ENCODE data around the gene EFL1. TPM values are rescaled to one million over a fixed set of nuclear protein-coding genes. Genes with fewer than 3 reads are reported as not detected.

The EFL1 gene
- total RNA-seq, 1 donor from 2014 or later, result 26.6 TPM

GRCh38 chr15:82114660-82115059 is 147.9 kb downstream of the EFL1 start:
- no peak for DNase-seq (ENCODE audit: low spot score)
- H3K4me1 Mint-ChIP-seq (ENCODE audit: low read depth), result no peaks in the 10 kb centered on the region
- intact Hi-C loops (cut with micrococcal nuclease), result no loop called here
- no peaks in the 10 kb centered on the region for H3K27me3 Mint-ChIP-seq (ENCODE audit: low read depth)
- no peaks in the 10 kb centered on the region for H3K36me3 Mint-ChIP-seq (ENCODE audit: low read depth)
- H3K27ac Mint-ChIP-seq, result no peak overlapping the region
- no peaks in the 10 kb centered on the region for H3K9me3 Mint-ChIP-seq
- no peak overlapping the region for H3K4me3 Mint-ChIP-seq (ENCODE audit: low read depth)

DNA sequence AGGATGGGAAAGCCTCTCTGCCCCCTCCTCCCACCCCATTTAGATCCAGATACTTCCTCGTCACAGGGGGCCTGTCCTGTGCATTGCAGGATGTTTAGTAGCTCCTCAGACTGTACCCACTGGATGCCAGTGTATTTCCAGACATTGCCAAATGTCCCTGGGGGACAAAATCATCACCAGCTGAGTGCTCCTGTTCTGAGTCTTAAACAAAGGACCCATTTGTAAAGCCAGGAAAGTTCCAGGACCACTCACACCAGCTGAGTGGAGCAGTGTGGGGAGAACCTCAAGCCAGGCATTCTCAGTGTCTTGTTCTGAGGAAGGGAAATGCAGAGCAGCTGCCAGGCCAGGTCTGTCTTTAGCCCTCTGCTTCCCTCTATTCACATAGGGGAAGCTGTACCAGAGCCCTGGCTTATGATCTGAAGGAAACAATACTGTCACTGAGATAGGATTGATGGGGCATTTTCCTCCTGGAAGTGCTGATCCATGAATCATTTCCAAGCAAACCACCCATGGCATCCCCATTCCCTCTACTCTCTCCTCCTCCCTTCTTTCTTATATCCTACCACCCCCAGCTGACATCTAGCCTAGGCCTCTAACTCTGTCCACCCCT is 149.3 kb downstream of the EFL1 start:
- no peaks in the 10 kb centered on the region for H3K27me3 Mint-ChIP-seq (ENCODE audit: low read depth)
- H3K4me3 Mint-ChIP-seq (ENCODE audit: low read depth), result no peak overlapping the region

GRCh38 chr15:82111918-82112317 is 150.6 kb downstream of the EFL1 start:
- no peaks in the 10 kb centered on the region for H3K4me1 Mint-ChIP-seq (ENCODE audit: low read depth)
- DNase-seq (ENCODE audit: low spot score), result no peak
- no peaks in the 10 kb centered on the region for H3K27me3 Mint-ChIP-seq (ENCODE audit: low read depth)
- no peak overlapping the region for H3K27ac Mint-ChIP-seq
- no peaks in the 10 kb centered on the region for H3K9me3 Mint-ChIP-seq
- H3K36me3 Mint-ChIP-seq (ENCODE audit: low read depth), result no peaks in the 10 kb centered on the region
- intact Hi-C loops (cut with micrococcal nuclease), result no loop called here
- H3K4me3 Mint-ChIP-seq (ENCODE audit: low read depth), result no peak overlapping the region

More for the DNA sequence above, 149.3 kb downstream of the EFL1 start:
- H3K9me3 Mint-ChIP-seq, result no peaks in the 10 kb centered on the region
- H3K4me1 Mint-ChIP-seq (ENCODE audit: low read depth), result no peaks in the 10 kb centered on the region
- intact Hi-C loops (cut with micrococcal nuclease), result no loop called here
- no peak overlapping the region for H3K27ac Mint-ChIP-seq
- DNase-seq (ENCODE audit: low spot score), result no peak
- no peaks in the 10 kb centered on the region for H3K36me3 Mint-ChIP-seq (ENCODE audit: low read depth)

- Mint-ChIP-seq H3K4me3 (ENCODE audit: low read depth) (no peak overlapping the region), H3K9me3 (no peaks in the 10 kb centered on the region), H3K27me3 (ENCODE audit: low read depth) (no peaks in the 10 kb centered on the region), H3K4me1 (ENCODE audit: low read depth) (no peaks in the 10 kb centered on the region), H3K36me3 (ENCODE audit: low read depth) (no peaks in the 10 kb centered on the region), H3K27ac (no peak overlapping the region)
- DNase-seq (ENCODE audit: low spot score), result no peak
- intact Hi-C loops (cut with micrococcal nuclease), result no loop called here
These were observed 152.4 kb downstream of the EFL1 start for GRCh38 chr15:82110144-82110543.

GRCh38 chr15:82108489-82109078 is 153.9 kb downstream of the EFL1 start:
- Mint-ChIP-seq H3K9me3 (no peaks in the 10 kb centered on the region), H3K27me3 (ENCODE audit: low read depth) (no peaks in the 10 kb centered on the region), H3K36me3 (ENCODE audit: low read depth) (no peaks in the 10 kb centered on the region), H3K4me1 (ENCODE audit: low read depth) (no peaks in the 10 kb centered on the region), H3K27ac (no peak overlapping the region), H3K4me3 (ENCODE audit: low read depth) (no peak overlapping the region)
- intact Hi-C loops (cut with micrococcal nuclease), result loop anchor here (1.0 to 10.0 kb wide), 2 partner anchors 90 to 624 kb away; no protein-coding TSS in a partner anchor
- DNase-seq (ENCODE audit: low spot score), result peak; percentile 59

DNA sequence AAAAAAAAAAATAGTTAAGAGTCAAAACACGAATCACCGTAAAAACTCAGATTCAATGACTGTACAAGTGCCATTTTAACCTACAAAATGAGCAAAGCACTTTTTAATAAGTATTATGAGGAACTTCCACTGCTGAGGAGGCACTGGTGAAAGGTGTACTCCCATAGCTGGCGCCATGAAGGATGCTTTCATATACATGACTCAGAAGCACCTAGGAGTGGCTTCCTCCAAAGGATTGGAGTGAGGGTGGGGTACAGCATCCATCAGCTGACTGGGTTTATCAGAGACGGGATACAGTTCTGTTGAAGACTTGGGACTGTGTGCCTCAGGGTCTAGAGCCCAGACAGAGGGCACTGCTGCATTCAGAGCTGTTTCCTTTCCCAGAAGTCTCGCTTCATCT is 155.9 kb downstream of the EFL1 start:
- intact Hi-C loops (cut with micrococcal nuclease), result loop anchor here (10.0 kb wide), 1 partner anchor 622 kb away; no protein-coding TSS in a partner anchor
- Mint-ChIP-seq H3K4me3 (ENCODE audit: low read depth) (no peak overlapping the region), H3K36me3 (ENCODE audit: low read depth) (no peaks in the 10 kb centered on the region), H3K9me3 (no peaks in the 10 kb centered on the region), H3K27ac (no peak overlapping the region), H3K4me1 (ENCODE audit: low read depth) (no peaks in the 10 kb centered on the region), H3K27me3 (ENCODE audit: low read depth) (no peaks in the 10 kb centered on the region)
- no peak for DNase-seq (ENCODE audit: low spot score)

DNA sequence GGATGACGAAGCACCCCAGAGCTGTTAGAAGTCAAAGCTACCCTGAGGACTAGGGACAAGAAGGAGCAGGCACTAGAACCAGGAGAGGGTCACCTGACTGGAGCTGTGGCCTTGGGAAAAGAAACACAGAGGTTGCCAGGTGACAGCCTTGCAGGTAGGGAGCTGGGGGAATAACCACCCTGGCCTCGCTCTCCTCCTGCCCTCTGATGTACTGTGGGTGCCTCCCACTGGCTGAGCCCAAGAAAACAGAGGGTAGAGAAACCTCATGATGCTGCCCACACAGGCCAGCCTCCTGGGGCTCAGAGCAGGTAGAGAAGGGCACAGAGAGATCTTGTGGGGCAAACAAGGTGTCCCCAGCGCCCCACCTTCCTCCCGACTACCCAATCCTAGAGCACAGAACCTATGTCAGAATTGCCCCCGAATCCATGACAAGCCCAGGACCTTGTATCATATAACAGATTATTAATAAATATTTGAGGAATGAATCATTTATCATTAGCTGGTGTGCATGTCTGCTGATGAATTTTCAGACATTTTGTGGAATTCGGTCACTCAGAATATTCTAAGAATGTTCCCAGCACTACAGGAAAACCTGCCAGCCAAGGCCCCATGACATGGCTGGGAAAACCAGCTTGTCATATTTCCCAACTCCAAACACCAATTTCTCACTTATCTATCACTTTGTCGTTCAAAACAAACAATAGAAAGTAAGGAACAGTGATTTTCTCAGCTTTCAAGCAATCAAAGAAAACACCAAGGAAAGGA is 156.9 kb downstream of the EFL1 start:
- intact Hi-C loops (cut with micrococcal nuclease), result loop anchor here (10.0 kb wide), 1 partner anchor 621 kb away; no protein-coding TSS in a partner anchor
- H3K27me3 Mint-ChIP-seq (ENCODE audit: low read depth), result no peaks in the 10 kb centered on the region
- no peaks in the 10 kb centered on the region for H3K9me3 Mint-ChIP-seq
- H3K36me3 Mint-ChIP-seq (ENCODE audit: low read depth), result no peaks in the 10 kb centered on the region
- no peak for DNase-seq (ENCODE audit: low spot score)
- no peak overlapping the region for H3K27ac Mint-ChIP-seq
- no peaks in the 10 kb centered on the region for H3K4me1 Mint-ChIP-seq (ENCODE audit: low read depth)
- no peak overlapping the region for H3K4me3 Mint-ChIP-seq (ENCODE audit: low read depth)

- H3K36me3 Mint-ChIP-seq (ENCODE audit: low read depth), result no peaks in the 10 kb centered on the region
- H3K27me3 Mint-ChIP-seq (ENCODE audit: low read depth), result no peaks in the 10 kb centered on the region
- no peaks in the 10 kb centered on the region for H3K9me3 Mint-ChIP-seq
- no peak overlapping the region for H3K4me3 Mint-ChIP-seq (ENCODE audit: low read depth)
- no peak for DNase-seq (ENCODE audit: low spot score)
- intact Hi-C loops (cut with micrococcal nuclease), result loop anchor here (10.0 kb wide), 1 partner anchor 619 kb away; no protein-coding TSS in a partner anchor
- H3K4me1 Mint-ChIP-seq (ENCODE audit: low read depth), result no peaks in the 10 kb centered on the region
- H3K27ac Mint-ChIP-seq, result no peak overlapping the region
These were observed 159.1 kb downstream of the EFL1 start for GRCh38 chr15:82103468-82103867.

- H3K36me3 Mint-ChIP-seq (ENCODE audit: low read depth), result no peaks in the 10 kb centered on the region
These were observed 162.2 kb downstream of the EFL1 start for GRCh38 chr15:82100111-82100929.

GRCh38 chr15:82098674-82099073 is 163.9 kb downstream of the EFL1 start:
- H3K36me3 Mint-ChIP-seq (ENCODE audit: low read depth), result no peaks in the 10 kb centered on the region
- H3K4me3 Mint-ChIP-seq (ENCODE audit: low read depth), result no peak overlapping the region
- no peak overlapping the region for H3K27ac Mint-ChIP-seq
- no peaks in the 10 kb centered on the region for H3K9me3 Mint-ChIP-seq
- intact Hi-C loops (cut with micrococcal nuclease), result no loop called here
- no peak for DNase-seq (ENCODE audit: low spot score)
- H3K27me3 Mint-ChIP-seq (ENCODE audit: low read depth), result no peaks in the 10 kb centered on the region
- H3K4me1 Mint-ChIP-seq (ENCODE audit: low read depth), result no peaks in the 10 kb centered on the region

More at GRCh38 chr15:82100111-82100929, 162.2 kb downstream of the EFL1 start:
- no peak for DNase-seq (ENCODE audit: low spot score)
- Mint-ChIP-seq H3K27me3 (ENCODE audit: low read depth) (no peaks in the 10 kb centered on the region), H3K27ac (no peak overlapping the region), H3K4me1 (ENCODE audit: low read depth) (no peaks in the 10 kb centered on the region), H3K9me3 (no peaks in the 10 kb centered on the region), H3K4me3 (ENCODE audit: low read depth) (no peak overlapping the region)
- intact Hi-C loops (cut with micrococcal nuclease), result loop anchor here (10.0 kb wide), 1 partner anchor 616 kb away; no protein-coding TSS in a partner anchor

GRCh38 chr15:82095803-82096202 is 166.7 kb downstream of the EFL1 start:
- Mint-ChIP-seq H3K36me3 (ENCODE audit: low read depth) (no peaks in the 10 kb centered on the region), H3K9me3 (no peaks in the 10 kb centered on the region), H3K27ac (no peak overlapping the region), H3K4me3 (ENCODE audit: low read depth) (no peak overlapping the region), H3K27me3 (ENCODE audit: low read depth) (no peaks in the 10 kb centered on the region), H3K4me1 (ENCODE audit: low read depth) (no peaks in the 10 kb centered on the region)
- intact Hi-C loops (cut with micrococcal nuclease), result no loop called here
- no peak for DNase-seq (ENCODE audit: low spot score)

DNA sequence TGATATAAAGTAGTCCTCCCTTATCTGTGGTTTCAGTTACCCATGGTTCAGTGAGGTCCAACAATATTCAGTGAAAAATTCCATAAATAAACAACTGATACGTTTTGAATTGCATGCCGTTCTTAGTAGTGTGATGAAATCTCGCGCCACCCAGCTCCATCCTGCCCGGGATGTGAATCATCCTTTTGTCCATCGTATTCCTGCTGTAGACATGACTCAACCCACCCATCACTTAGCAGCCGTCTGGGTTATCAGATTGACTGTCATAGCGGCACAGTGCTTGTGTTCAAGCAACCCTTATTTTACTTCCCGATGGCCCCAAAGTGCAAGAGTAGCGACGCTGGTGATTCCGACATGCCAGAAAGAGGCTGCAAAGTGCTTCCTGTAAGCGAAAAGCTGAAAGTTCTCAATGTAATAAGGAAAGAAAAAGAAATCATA is 168.7 kb downstream of the EFL1 start:
- intact Hi-C loops (cut with micrococcal nuclease), result no loop called here
- Mint-ChIP-seq H3K27ac (no peak overlapping the region), H3K4me3 (ENCODE audit: low read depth) (no peak overlapping the region)

More for the DNA sequence above, 168.7 kb downstream of the EFL1 start:
- Mint-ChIP-seq H3K27me3 (ENCODE audit: low read depth) (no peaks in the 10 kb centered on the region), H3K9me3 (no peaks in the 10 kb centered on the region), H3K4me1 (ENCODE audit: low read depth) (no peaks in the 10 kb centered on the region), H3K36me3 (ENCODE audit: low read depth) (no peaks in the 10 kb centered on the region)
- DNase-seq (ENCODE audit: low spot score), result no peak
